SK-N-SH (cell line): ENCODE measurements around the gene LY6G6C. TPM values are rescaled to one million over a fixed set of nuclear protein-coding genes. Genes with fewer than 3 reads are reported as not detected.

Experiments used
- CTCF ChIA-PET: fragments of 300-600, 350-600 bp; formaldehyde crosslinking; extraction: SDS; loops from one replicate; lab custom pipeline; 2021; lab: Yijun Ruan, JAX
- POLR2A ChIA-PET: fragments of 350-600 bp; sonication (Branson Sonifier 250); formaldehyde crosslinking; extraction: SDS; loops from one replicate; lab custom pipeline; 2020; ENCODE audit warnings: antibody characterized with exemption, inconsistent platforms; lab: Yijun Ruan, JAX
- DNase-seq: peaks from one replicate; pipeline ENCODE4 v3.0.0; 2012
- H2AFZ ChIP-seq: fragments of 200-600 bp; sonication (generic); 2 replicates; pipeline ENCODE4 v1.8.1; 2016; ENCODE audit warnings: antibody characterized with exemption, mild to moderate bottlenecking, low read depth
- H3F3A ChIP-seq: fragments of 200-600 bp; sonication (generic); replicated peaks from 2 replicates; pipeline ENCODE3; 2016; ENCODE audit warnings: antibody characterized with exemption, mild to moderate bottlenecking; ENCODE audit not compliant: insufficient read depth
- H3K27ac ChIP-seq, 2 experiments: fragments of 200-500 bp in 1 of 2; fragments of 200-600 bp in 1 of 2; sonication (Bioruptor generic) in 1 of 2; sonication (generic), shearing (Covaris generic) in 1 of 2; 2 replicates each; pipeline versions ENCODE4 v1.5.1 to v1.6.1; 2014 to 2016; ENCODE audit warnings: low read depth in 2 of 2, inconsistent platforms in 1 of 2, low read length in 1 of 2, mild to moderate bottlenecking in 1 of 2, mixed read lengths in 1 of 2
- H3K27me3 ChIP-seq: fragments of 200-600 bp; sonication (generic), shearing (Covaris generic); 2 replicates; pipeline ENCODE4 v1.6.1; 2016; ENCODE audit warnings: mixed run types; ENCODE audit not compliant: insufficient read depth
- H3K36me3 ChIP-seq, 2 experiments: fragments of 200-500 bp in 1 of 2; fragments of 200-600 bp in 1 of 2; sonication (Bioruptor generic) in 1 of 2; sonication (generic) in 1 of 2; replicated peaks in 1 of 2; 2 replicates each; pipeline versions ENCODE3 to v1.5.1; 2014 to 2016; ENCODE audit warnings: low read length in 1 of 2, mild to moderate bottlenecking in 1 of 2; ENCODE audit not compliant: insufficient read depth in 2 of 2, control insufficient read depth in 1 of 2
- H3K4me1 ChIP-seq, 2 experiments: fragments of 200-500 bp in 1 of 2; fragments of 200-600 bp in 1 of 2; sonication (Bioruptor generic) in 1 of 2; sonication (generic), shearing (Covaris generic) in 1 of 2; 2 replicates each; pipeline versions ENCODE4 v1.5.1 to v1.6.1; 2014 to 2016; ENCODE audit warnings: low read depth in 1 of 2, low read length in 1 of 2, mixed run types in 1 of 2; ENCODE audit not compliant: insufficient read depth in 2 of 2, control insufficient read depth in 1 of 2
- H3K4me2 ChIP-seq: fragments of 200-600 bp; sonication (generic), shearing (Covaris generic); 2 replicates; pipeline ENCODE4 v1.6.1; 2017; ENCODE audit warnings: mixed run types
- H3K4me3 ChIP-seq, 2 experiments: fragments of 200-500 bp in 1 of 2; fragments of 200-600 bp in 1 of 2; sonication (Bioruptor generic) in 1 of 2; sonication (generic), shearing (Covaris generic) in 1 of 2; 2 replicates each; pipeline versions ENCODE4 v1.5.1 to v1.8.1; 2014 to 2016; ENCODE audit warnings: low read depth in 2 of 2, inconsistent platforms in 1 of 2, low read length in 1 of 2, mild to moderate bottlenecking in 1 of 2, mixed read lengths in 1 of 2, moderate library complexity in 1 of 2
- H3K79me2 ChIP-seq: fragments of 200-600 bp; sonication (generic); 2 replicates; pipeline ENCODE4 v1.8.1; 2017; ENCODE audit warnings: mild to moderate bottlenecking; ENCODE audit not compliant: insufficient read depth
- H3K9ac ChIP-seq: fragments of 200-600 bp; sonication (generic); 2 replicates; pipeline ENCODE4 v1.6.1; 2017; ENCODE audit warnings: mixed run types
- H3K9me2 ChIP-seq: fragments of 200-600 bp; sonication (generic); 2 replicates; pipeline ENCODE4 v1.6.1; 2017; ENCODE audit warnings: mixed run types
- H3K9me3 ChIP-seq: fragments of 200-600 bp; sonication (generic); 2 replicates; pipeline ENCODE4 v1.6.1; 2017; ENCODE audit warnings: mixed run types, mild to moderate bottlenecking, moderate library complexity
- H4K20me1 ChIP-seq: fragments of 200-600 bp; sonication (generic); 2 replicates; pipeline ENCODE4 v1.6.1; 2017; ENCODE audit warnings: mild to moderate bottlenecking, mixed run types; ENCODE audit not compliant: insufficient read depth
- CTCF ChIP-seq: fragments of 200-600 bp; sonication (generic); IDR thresholded peaks from 2 replicates; pipeline ENCODE4 v1.6.1; 2017; ENCODE audit warnings: antibody characterized with exemption, mild to moderate bottlenecking, moderate library complexity
- EP300 ChIP-seq, 2 experiments: IDR thresholded peaks; 2 replicates each; pipeline versions ENCODE4 v1.4.0 to v1.6.1; 2012; ENCODE audit warnings: borderline replicate concordance in 1 of 2, low read depth in 1 of 2, low read length in 1 of 2
- FOSL2 ChIP-seq: IDR thresholded peaks from 2 replicates; pipeline ENCODE4 v1.4.0; 2012; ENCODE audit warnings: low read depth, mild to moderate bottlenecking, moderate library complexity, borderline replicate concordance
- FOXJ3 ChIP-seq: sonication (generic); formaldehyde crosslinking; IDR thresholded peaks from 2 replicates; pipeline ENCODE4 v1.5.1; 2020; ENCODE audit warnings: mild to moderate bottlenecking, missing genetic modification reagents
- GABPA ChIP-seq: IDR thresholded peaks from 2 replicates; pipeline ENCODE4 v1.4.0; 2012; ENCODE audit warnings: low read depth, mild to moderate bottlenecking
- JUND ChIP-seq: IDR thresholded peaks from 2 replicates; pipeline ENCODE4 v1.4.0; 2012
- MAX ChIP-seq: IDR thresholded peaks from 2 replicates; pipeline ENCODE4 v1.4.0; 2012; ENCODE audit warnings: low read depth
- MEF2A ChIP-seq: IDR thresholded peaks from 2 replicates; pipeline ENCODE4 v1.4.0; 2012; ENCODE audit warnings: low read depth, borderline replicate concordance
- MXI1 ChIP-seq: IDR thresholded peaks from 2 replicates; pipeline ENCODE4 v1.6.1; 2012; ENCODE audit warnings: mild to moderate bottlenecking, low read depth, low read length, improper control_type of control experiment
- NFIC ChIP-seq: IDR thresholded peaks from 2 replicates; pipeline ENCODE4 v1.4.0; 2012; ENCODE audit warnings: borderline replicate concordance
- NRF1 ChIP-seq: IDR thresholded peaks from 2 replicates; pipeline ENCODE4 v1.6.1; 2012; ENCODE audit warnings: low read depth, mild to moderate bottlenecking, low read length
- PBX3 ChIP-seq: IDR thresholded peaks from 2 replicates; pipeline ENCODE4; 2012
- POLR2AphosphoS5 ChIP-seq: IDR thresholded peaks from 2 replicates; pipeline ENCODE4 v1.6.1; 2012; ENCODE audit warnings: low read depth, low read length
- RAD21 ChIP-seq: IDR thresholded peaks from 2 replicates; pipeline ENCODE4 v1.6.1; 2012; ENCODE audit warnings: mild to moderate bottlenecking, low read length
- RCOR1 ChIP-seq: fragments of 150-350 bp; IDR thresholded peaks from 2 replicates; pipeline ENCODE4 v1.6.1; 2017; ENCODE audit warnings: antibody characterized with exemption, low read length
- REST ChIP-seq: IDR thresholded peaks from 2 replicates; pipeline ENCODE4 v1.6.1; 2012; ENCODE audit warnings: mild to moderate bottlenecking, low read depth, low read length, moderate library complexity
- RFX5 ChIP-seq: IDR thresholded peaks from 2 replicates; pipeline ENCODE4 v1.6.1; 2012; ENCODE audit warnings: mild to moderate bottlenecking, improper control_type of control experiment, low read length
- RXRA ChIP-seq: IDR thresholded peaks from 2 replicates; pipeline ENCODE4 v1.4.0; 2012; ENCODE audit warnings: low read depth, mild to moderate bottlenecking, borderline replicate concordance
- SIN3A ChIP-seq: IDR thresholded peaks from 2 replicates; pipeline ENCODE4 v1.6.1; 2012; ENCODE audit warnings: low read depth, mild to moderate bottlenecking, low read length, moderate library complexity, borderline replicate concordance
- TEAD4 ChIP-seq: IDR thresholded peaks from 2 replicates; pipeline ENCODE4 v1.4.0; 2012; ENCODE audit warnings: mild to moderate bottlenecking, borderline replicate concordance; ENCODE audit not compliant: insufficient read depth
- WGBS: methylation state at CpG from one replicate; pipeline ENCODE4 v1.1.6; 2017; ENCODE audit warnings: low lambda C conversion rate; 5-methylcytosine and 5-hydroxymethylcytosine counted together
- polyA plus RNA-seq, 3 experiments: library from polyadenylated mRNA; depleted of rRNA; stranded (reverse); fragments of >200 nt; gene quantifications; 2 replicates each; pipeline ENCODE4 v1.2.3, GENCODE V29; 2012

The LY6G6C gene
- polyA plus RNA-seq, 1 of the 3 experiments (the other 2 are of a cell fraction) = not detected

GRCh38 chr6:31691564-31692108 lies 29.9 kb downstream of the LY6G6C start:
- no peaks in the 10 kb centered on the region for H4K20me1 ChIP-seq
- H3K36me3 ChIP-seq = peaks cover 22 to 53% of the 10 kb centered on the region in 2 experiments
- POLR2A ChIA-PET = no interaction called here
- no peak overlapping the region for H3K4me2 ChIP-seq
- no peaks in the 10 kb centered on the region for H3K4me1 ChIP-seq
- H3K79me2 ChIP-seq = no peaks in the 10 kb centered on the region
- CTCF ChIA-PET = interaction anchor here (1.2 to 4.5 kb wide), 4 partner anchors 8 to 139 kb away, joined by 3 to 29 read pairs (median 8); partner anchors contain the start of gene LY6G5C
- H3K4me3 ChIP-seq = no peak overlapping the region
- no peaks in the 10 kb centered on the region for H3F3A ChIP-seq
- DNase-seq = no peak
- H3K27ac ChIP-seq = no peak overlapping the region
- no peaks in the 10 kb centered on the region for H3K27me3 ChIP-seq
- H3K9me2 ChIP-seq = no peaks in the 10 kb centered on the region
- no peaks in the 10 kb centered on the region for H3K9me3 ChIP-seq
- TF ChIP-seq NFIC (no peak), EP300 (IDR thresholded peaks at IDR 0.05; ENCODE audit: borderline replicate concordance in 1 of 2, low read depth in 1 of 2, low read length in 1 of 2) (no peak), RXRA (no peak), GABPA (no peak), FOXJ3 (CRISPR knock-in tag) (no peak), NRF1 (no peak), RFX5 (no peak), REST (no peak), PBX3 (no peak), RCOR1 (no peak), RAD21 (no peak), TEAD4 (no peak), FOSL2 (no peak), POLR2AphosphoS5 (no peak), MAX (no peak), MXI1 (no peak), CTCF (no peak), JUND (no peak), SIN3A (no peak), MEF2A (no peak)
- H2AFZ ChIP-seq = no peak overlapping the region
- H3K9ac ChIP-seq = no peak overlapping the region
- 97% methylated on average over 9 of the region's 12 CpGs for WGBS
